ENCODE data around the gene CDH22. TPM values are rescaled to one million over a fixed set of nuclear protein-coding genes. Genes with fewer than 3 reads are reported as not detected.

Gene CDH22
- total RNA-seq, 1 donor from 2014 or later: 0.18 TPM

DNA sequence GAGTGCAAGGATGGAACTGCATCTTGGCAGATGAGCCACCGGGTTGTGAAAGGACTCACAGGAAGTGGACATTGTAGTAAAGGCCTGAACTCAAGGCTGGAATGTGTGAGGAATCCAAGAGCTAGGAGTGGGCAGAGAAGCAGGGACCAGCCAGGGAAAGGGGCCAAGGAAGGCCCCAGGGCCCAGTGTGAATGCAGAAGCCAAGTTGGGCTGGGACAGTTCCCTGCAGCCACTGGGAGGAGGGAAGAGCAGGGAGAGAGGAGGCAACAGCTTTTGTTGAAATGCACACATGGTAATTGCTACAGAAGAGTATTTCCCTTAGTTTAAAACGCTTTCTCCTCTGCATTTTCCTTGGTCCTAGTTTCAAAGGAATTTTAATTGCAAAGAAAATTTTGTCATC lies 34.6 kb downstream of the CDH22 start:
- H3K9me3 Mint-ChIP-seq: peaks cover 3% of the 10 kb centered on the region
- H3K4me1 Mint-ChIP-seq: no peaks in the 10 kb centered on the region
- peaks cover 84% of the 10 kb centered on the region for H3K27me3 Mint-ChIP-seq (ENCODE audit: low read depth)
- no peak overlapping the region for H3K4me3 Mint-ChIP-seq
- DNase-seq (ENCODE audit: low spot score in 2 of 2, unreplicated experiment in 2 of 2): no peak
- TF ChIP-seq CTCF (IDR thresholded peaks at IDR 0.05; ENCODE audit: unreplicated experiment): no peak
- H3K36me3 Mint-ChIP-seq: no peaks in the 10 kb centered on the region
- H3K27ac Mint-ChIP-seq: no peak overlapping the region

DNA sequence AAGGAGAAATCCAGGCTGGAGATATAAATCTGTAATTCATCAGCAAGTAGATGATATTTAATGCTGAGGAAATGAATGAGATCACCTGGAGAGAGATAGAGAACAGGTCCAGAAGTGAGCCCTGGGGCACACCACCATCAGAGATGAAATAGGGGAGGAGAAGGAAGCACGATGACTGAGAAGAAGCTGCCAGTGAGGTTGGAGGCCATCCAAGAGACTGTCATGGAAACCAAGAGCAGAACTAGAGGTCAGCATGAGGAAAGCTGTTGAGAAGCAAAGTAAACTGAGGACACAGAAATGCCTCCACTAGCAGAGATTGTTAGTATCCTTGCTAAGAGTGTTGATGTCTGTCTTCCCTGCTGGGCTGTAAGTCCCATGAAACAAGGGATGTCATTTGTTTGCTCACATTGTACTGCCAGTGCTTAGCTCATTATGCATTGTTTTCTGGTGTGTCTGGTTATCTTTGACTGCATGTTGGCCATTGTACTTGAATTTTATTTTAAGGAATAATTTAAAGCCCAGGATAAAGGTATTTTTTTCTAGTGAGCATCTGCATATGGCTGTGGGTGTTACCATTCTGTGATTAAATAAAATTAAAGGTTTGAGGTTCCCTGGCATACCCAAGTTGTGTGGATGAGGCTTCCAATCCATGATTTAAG lies 35.8 kb downstream of the CDH22 start:
- Mint-ChIP-seq H3K27ac (no peak overlapping the region), H3K4me1 (no peaks in the 10 kb centered on the region), H3K27me3 (ENCODE audit: low read depth) (peaks cover 80% of the 10 kb centered on the region), H3K9me3 (peaks cover 3% of the 10 kb centered on the region), H3K4me3 (no peak overlapping the region), H3K36me3 (no peaks in the 10 kb centered on the region)
- no peak for TF ChIP-seq CTCF (IDR thresholded peaks at IDR 0.05; ENCODE audit: unreplicated experiment)
- no peak for DNase-seq (ENCODE audit: low spot score in 2 of 2, unreplicated experiment in 2 of 2)

GRCh38 chr20:46270977-46271744 lies 37.1 kb downstream of the CDH22 start:
- no peak overlapping the region for H3K27ac Mint-ChIP-seq

DNA sequence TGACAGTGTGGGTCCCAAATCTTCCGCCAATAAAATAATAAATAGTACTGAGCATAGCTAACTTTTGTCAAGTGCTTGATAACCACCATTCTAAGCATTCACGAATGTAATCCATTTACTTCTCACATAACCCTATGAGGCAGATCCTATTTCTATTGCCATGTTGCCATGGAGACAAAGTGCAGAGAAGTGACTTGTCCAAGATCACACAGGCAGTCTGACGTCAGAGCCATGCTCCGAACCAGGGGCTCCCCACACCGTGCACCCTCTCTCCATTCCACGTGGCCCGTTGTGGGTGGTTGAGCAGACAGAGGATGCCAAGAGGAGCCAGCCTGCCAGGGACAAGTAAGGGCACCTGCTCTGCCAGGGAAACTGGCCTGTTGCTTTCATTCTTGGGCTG lies 38.9 kb downstream of the CDH22 start:
- Mint-ChIP-seq H3K27ac (no peak overlapping the region), H3K4me3 (no peak overlapping the region), H3K27me3 (ENCODE audit: low read depth) (peaks cover 64% of the 10 kb centered on the region), H3K36me3 (no peaks in the 10 kb centered on the region), H3K4me1 (no peaks in the 10 kb centered on the region), H3K9me3 (peaks cover 3% of the 10 kb centered on the region)
- DNase-seq (ENCODE audit: low spot score in 2 of 2, unreplicated experiment in 2 of 2): no peak
- TF ChIP-seq CTCF (IDR thresholded peaks at IDR 0.05; ENCODE audit: unreplicated experiment): no peak

More at GRCh38 chr20:46270977-46271744, 37.1 kb downstream of the CDH22 start:
- Mint-ChIP-seq H3K36me3 (no peaks in the 10 kb centered on the region), H3K4me3 (no peak overlapping the region), H3K4me1 (no peaks in the 10 kb centered on the region), H3K27me3 (ENCODE audit: low read depth) (peaks cover 71% of the 10 kb centered on the region), H3K9me3 (peaks cover 3% of the 10 kb centered on the region)
- no peak for DNase-seq (ENCODE audit: low spot score in 2 of 2, unreplicated experiment in 2 of 2)
- TF ChIP-seq CTCF (IDR thresholded peaks at IDR 0.05; ENCODE audit: unreplicated experiment): no peak

GRCh38 chr20:46268662-46269061 lies 39.6 kb downstream of the CDH22 start:
- no peak for TF ChIP-seq CTCF (IDR thresholded peaks at IDR 0.05; ENCODE audit: unreplicated experiment)
- no peak overlapping the region for H3K4me3 Mint-ChIP-seq

More at GRCh38 chr20:46268662-46269061, 39.6 kb downstream of the CDH22 start:
- DNase-seq (ENCODE audit: low spot score in 2 of 2, unreplicated experiment in 2 of 2): no peak
- Mint-ChIP-seq H3K4me1 (no peaks in the 10 kb centered on the region), H3K36me3 (no peaks in the 10 kb centered on the region), H3K9me3 (peaks cover 3% of the 10 kb centered on the region), H3K27me3 (ENCODE audit: low read depth) (peaks cover 65% of the 10 kb centered on the region), H3K27ac (no peak overlapping the region)

Data from mesothelial cell of epicardium (in vitro differentiated cells).